ENCODE results near the gene CISD2.
"Not testable (repeated sequence)": the region's sequence is repeated elsewhere in the genome, so short reads cannot be mapped to it uniquely, and the experiment has no call there.

Gene CISD2

GRCh38 chr4:102918859-102919258 lies 50.1 kb downstream of the CISD2 start:
- no peak for DNase-seq (ENCODE audit: low read depth)

GRCh38 chr4:102919697-102920096 lies 50.9 kb downstream of the CISD2 start:
- not testable (repeated sequence) for DNase-seq (ENCODE audit: low read depth)

GRCh38 chr4:102935716-102936115 lies 66.9 kb downstream of the CISD2 start:
- no peak for DNase-seq (ENCODE audit: low read depth)

GRCh38 chr4:102938063-102938462 lies 69.3 kb downstream of the CISD2 start:
- DNase-seq (ENCODE audit: low read depth) = not testable (repeated sequence)
